Fibroblast of pulmonary artery (primary cell): Measurements from ENCODE around the gene ZNF222.

Experiments used
- DNase-seq: peaks from one replicate; pipeline ENCODE4 v3.0.0-alpha.2; 2010; ENCODE audit warnings: low read depth
- H3K4me3 ChIP-seq: replicated peaks from 2 replicates; pipeline ENCODE4 v1.5.1; 2011; ENCODE audit warnings: low read depth, mild to moderate bottlenecking, control low read depth, low read length, moderate library complexity
- CTCF ChIP-seq: IDR thresholded peaks from 2 replicates; pipeline ENCODE4 v1.5.1; 2011; ENCODE audit warnings: mild to moderate bottlenecking, control low read depth, low read length, inconsistent platforms; ENCODE audit errors: missing control alignments

Gene ZNF222

GRCh38 chr19:44002212-44002565 lies 23.0 kb upstream of the ZNF222 start:
- peak overlapping the region; percentile 87 for H3K4me3 ChIP-seq
- peak; percentile 8 for DNase-seq
- no peak for TF ChIP-seq CTCF

GRCh38 chr19:44002566-44003460 lies 22.4 kb upstream of the ZNF222 start, which contains the start of gene ZNF230:
Gene ZNF230 (plus strand): TSS chr19:44002957. CDS start chr19:44007079, 4,122 bp downstream.
- no peak for TF ChIP-seq CTCF
- DNase-seq = peak; percentile 97
- peak within 1 kb of the TSS; percentile 87 for H3K4me3 ChIP-seq

GRCh38 chr19:44003461-44004009 lies 21.6 kb upstream of the ZNF222 start:
- TF ChIP-seq CTCF = no peak
- peak; percentile 6 for DNase-seq
- H3K4me3 ChIP-seq = peak overlapping the region; percentile 87

- H3K4me3 ChIP-seq = no peak overlapping the region
- DNase-seq = peak; percentile 74
Measured at GRCh38 chr19:44005973-44006372, 19.2 kb upstream of the ZNF222 start.

GRCh38 chr19:44007473-44007872 lies 17.7 kb upstream of the ZNF222 start:
- no peak for TF ChIP-seq CTCF

More at GRCh38 chr19:44005973-44006372, 19.2 kb upstream of the ZNF222 start:
- no peak for TF ChIP-seq CTCF

GRCh38 chr19:44010468-44010867 lies 14.7 kb upstream of the ZNF222 start:
- no peak for TF ChIP-seq CTCF
- no peak for DNase-seq
- H3K4me3 ChIP-seq = no peak overlapping the region

More at GRCh38 chr19:44007473-44007872, 17.7 kb upstream of the ZNF222 start:
- H3K4me3 ChIP-seq = no peak overlapping the region
- no peak for DNase-seq
